ENCODE results near the gene PPP2CA.

The PPP2CA gene

DNA sequence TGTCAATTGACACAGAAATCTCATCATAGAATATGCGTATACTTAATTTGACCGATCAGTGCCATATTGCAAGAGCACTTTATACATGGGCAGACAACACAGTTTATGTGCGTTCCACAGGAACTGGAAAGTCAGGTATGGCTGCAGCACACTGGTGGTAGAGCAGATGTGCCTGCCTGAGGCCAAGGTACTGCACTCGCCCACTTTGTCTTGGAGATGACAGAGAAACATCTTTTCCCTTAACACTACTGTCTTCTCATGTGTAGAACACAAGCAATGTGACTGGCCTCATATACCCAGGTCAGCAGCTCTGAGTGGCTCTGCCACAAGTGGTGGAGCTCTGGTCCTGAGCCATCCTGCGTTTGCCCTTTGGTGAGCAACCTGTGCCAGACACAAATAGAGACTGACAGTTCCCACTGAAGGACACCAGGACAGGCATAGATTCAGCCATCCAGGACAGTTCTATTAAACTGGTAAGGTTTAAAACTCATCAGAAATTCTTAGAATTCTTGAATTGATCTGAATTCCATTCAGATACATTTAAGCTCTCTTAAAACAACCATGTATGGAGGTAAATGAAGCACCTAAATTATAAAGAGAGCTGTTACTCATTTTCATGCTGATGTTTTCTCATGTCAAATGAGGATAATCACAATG, 21.0 kb upstream of the PPP2CA start:
- TF ChIP-seq, protein P1, sequence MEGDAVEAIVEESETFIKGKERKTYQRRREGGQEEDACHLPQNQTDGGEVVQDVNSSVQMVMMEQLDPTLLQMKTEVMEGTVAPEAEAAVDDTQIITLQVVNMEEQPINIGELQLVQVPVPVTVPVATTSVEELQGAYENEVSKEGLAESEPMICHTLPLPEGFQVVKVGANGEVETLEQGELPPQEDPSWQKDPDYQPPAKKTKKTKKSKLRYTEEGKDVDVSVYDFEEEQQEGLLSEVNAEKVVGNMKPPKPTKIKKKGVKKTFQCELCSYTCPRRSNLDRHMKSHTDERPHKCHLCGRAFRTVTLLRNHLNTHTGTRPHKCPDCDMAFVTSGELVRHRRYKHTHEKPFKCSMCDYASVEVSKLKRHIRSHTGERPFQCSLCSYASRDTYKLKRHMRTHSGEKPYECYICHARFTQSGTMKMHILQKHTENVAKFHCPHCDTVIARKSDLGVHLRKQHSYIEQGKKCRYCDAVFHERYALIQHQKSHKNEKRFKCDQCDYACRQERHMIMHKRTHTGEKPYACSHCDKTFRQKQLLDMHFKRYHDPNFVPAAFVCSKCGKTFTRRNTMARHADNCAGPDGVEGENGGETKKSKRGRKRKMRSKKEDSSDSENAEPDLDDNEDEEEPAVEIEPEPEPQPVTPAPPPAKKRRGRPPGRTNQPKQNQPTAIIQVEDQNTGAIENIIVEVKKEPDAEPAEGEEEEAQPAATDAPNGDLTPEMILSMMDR (IDR thresholded peaks at IDR 0.05; ENCODE audit: low read depth, low read length), result no peak
- TF ChIP-seq, protein P2, sequence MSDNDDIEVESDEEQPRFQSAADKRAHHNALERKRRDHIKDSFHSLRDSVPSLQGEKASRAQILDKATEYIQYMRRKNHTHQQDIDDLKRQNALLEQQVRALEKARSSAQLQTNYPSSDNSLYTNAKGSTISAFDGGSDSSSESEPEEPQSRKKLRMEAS (IDR thresholded peaks at IDR 0.05; ENCODE audit: low read depth, low read length), result no peak
- no peak for TF ChIP-seq MYC (IDR thresholded peaks at IDR 0.05; ENCODE audit: low read depth, low read length)
- TF ChIP-seq POLR2A (IDR thresholded peaks at IDR 0.05; ENCODE audit: extremely low read depth, insufficient read length), result no peak
- H3K4me3 ChIP-seq (ENCODE audit: low read depth, low read length), result no peak overlapping the region
- no peak for DNase-seq (ENCODE audit: low read depth)

DNA sequence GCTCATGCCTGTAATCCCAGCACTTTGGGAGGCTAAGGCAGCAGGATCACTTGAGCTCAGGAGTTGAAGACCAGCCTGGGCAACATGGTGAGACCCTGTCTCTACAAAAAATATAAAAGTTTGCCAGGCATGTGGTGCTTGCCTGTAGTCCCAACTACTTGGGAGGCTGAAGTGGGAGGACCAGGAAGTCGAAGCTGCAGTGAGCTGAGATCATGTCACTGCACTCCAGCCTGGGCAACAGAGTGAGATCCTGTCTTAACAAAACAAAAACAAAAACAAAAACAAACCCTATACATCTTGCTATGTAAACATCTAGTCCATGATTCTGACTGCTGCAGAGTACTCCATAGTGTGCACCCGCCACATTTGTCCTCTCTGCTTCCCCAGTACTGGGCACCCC, 19.8 kb upstream of the PPP2CA start:
- no peak overlapping the region for H3K4me3 ChIP-seq (ENCODE audit: low read depth, low read length)
- TF ChIP-seq, protein P1 (IDR thresholded peaks at IDR 0.05; ENCODE audit: low read depth, low read length), result no peak
- TF ChIP-seq MYC (IDR thresholded peaks at IDR 0.05; ENCODE audit: low read depth, low read length) (no peak), POLR2A (IDR thresholded peaks at IDR 0.05; ENCODE audit: extremely low read depth, insufficient read length) (no peak)
- TF ChIP-seq, protein P2 (IDR thresholded peaks at IDR 0.05; ENCODE audit: low read depth, low read length), result no peak
- no peak for DNase-seq (ENCODE audit: low read depth)

DNA sequence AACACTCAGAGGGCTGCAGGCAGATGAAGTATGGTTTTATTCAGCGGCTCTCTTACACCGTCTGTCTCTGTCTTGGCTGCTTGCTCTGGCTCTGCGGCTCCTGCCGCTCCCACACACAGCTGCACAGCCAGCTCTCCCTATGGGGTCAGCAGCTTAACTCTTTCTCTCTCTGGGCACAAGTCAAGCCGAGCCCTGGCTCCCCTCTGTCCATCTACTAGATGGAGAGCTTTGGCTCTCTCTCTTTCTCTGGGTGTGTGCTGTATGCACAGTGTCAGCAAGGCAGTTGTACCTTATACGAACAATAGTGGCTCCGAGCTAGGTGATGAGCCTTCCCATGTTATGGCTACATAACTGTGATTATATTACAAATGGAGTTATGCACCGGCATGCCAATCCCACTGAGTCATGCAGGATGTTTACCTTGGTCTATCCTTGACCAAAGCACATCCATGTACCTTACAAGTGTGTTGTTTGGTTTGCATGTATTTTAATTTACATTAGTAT, 19.3 kb upstream of the PPP2CA start:
- no peak for TF ChIP-seq POLR2A (IDR thresholded peaks at IDR 0.05; ENCODE audit: extremely low read depth, insufficient read length)
- no peak for TF ChIP-seq MYC (IDR thresholded peaks at IDR 0.05; ENCODE audit: low read depth, low read length)
- TF ChIP-seq, protein P1 (IDR thresholded peaks at IDR 0.05; ENCODE audit: low read depth, low read length), result no peak
- TF ChIP-seq, protein P2 (IDR thresholded peaks at IDR 0.05; ENCODE audit: low read depth, low read length), result no peak
- no peak overlapping the region for H3K4me3 ChIP-seq (ENCODE audit: low read depth, low read length)
- DNase-seq (ENCODE audit: low read depth), result peak; percentile 58

DNA sequence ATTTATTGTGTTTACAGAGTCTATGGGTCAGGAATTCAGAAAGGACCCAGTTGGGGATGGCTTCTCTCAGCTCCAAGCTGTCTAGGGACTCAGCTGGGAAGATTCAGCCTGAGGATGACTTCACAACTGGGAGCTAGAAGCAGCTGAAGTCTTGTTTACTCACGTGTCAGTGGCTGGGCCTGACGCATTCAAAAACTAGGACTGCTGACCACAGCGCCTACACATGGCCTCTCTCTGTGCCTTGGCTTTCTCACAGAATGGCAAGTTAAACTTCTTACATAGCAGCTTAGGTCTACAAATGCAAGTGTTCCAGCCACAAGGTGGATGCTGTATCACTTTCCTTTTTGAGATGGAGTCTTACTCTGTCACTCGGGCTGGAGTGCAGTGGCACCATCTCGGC, 16.3 kb upstream of the PPP2CA start:
- TF ChIP-seq MYC (IDR thresholded peaks at IDR 0.05; ENCODE audit: low read depth, low read length), result no peak
- no peak overlapping the region for H3K4me3 ChIP-seq (ENCODE audit: low read depth, low read length)
- no peak for DNase-seq (ENCODE audit: low read depth)

DNA sequence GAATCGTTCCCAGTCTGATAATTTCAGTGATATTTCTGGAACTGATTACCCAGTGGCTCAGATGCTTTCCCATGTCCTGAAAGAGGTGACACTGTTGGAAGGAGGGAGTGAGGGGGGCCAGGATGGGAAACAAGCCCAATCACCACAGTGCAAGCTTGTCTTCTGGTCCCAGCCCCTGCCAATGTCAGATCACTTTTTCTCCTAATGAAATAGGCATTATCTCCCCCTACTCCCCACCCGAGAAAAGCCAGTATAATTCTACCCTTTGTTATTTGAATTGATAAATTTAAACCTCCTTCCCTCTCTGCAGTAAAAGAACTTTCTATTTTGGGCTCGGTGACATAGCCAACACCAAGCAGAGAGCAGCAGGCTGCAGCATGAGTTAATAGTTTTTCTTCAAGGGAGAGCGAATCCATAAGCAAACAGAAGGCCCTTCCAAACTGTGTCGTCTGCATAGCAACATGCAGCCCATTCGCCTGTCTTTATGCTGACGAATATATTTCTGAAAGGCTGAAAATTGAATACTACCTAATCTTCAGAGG, 14.6 kb upstream of the PPP2CA start:
- no peak for TF ChIP-seq POLR2A (IDR thresholded peaks at IDR 0.05; ENCODE audit: extremely low read depth, insufficient read length)
- TF ChIP-seq, protein P1 (IDR thresholded peaks at IDR 0.05; ENCODE audit: low read depth, low read length), result no peak
- H3K4me3 ChIP-seq (ENCODE audit: low read depth, low read length), result no peak overlapping the region
- DNase-seq (ENCODE audit: low read depth), result no peak

DNA sequence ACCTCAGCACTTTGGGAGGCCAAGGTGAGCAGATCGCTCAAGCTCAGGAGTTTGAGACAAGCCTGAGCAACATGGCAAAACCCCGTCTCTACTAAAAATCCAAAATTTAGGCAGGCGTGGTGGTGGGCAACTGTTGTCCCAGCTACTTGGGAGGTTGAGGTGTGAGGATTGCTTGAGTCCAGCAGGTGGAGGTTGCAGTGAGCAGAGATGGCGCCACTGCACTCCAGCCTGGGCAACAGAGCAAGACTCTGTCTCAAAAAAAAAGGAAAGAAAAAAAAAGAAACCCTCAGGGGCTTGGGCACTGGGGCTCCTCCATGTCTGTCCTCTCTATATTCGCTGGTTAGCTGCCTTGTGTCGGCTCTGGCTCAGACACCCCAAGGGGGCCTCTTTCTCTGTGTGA, 10.9 kb upstream of the PPP2CA start:
- H3K4me3 ChIP-seq (ENCODE audit: low read depth, low read length), result no peak overlapping the region
- no peak for TF ChIP-seq POLR2A (IDR thresholded peaks at IDR 0.05; ENCODE audit: extremely low read depth, insufficient read length)
- DNase-seq (ENCODE audit: low read depth), result no peak

DNA sequence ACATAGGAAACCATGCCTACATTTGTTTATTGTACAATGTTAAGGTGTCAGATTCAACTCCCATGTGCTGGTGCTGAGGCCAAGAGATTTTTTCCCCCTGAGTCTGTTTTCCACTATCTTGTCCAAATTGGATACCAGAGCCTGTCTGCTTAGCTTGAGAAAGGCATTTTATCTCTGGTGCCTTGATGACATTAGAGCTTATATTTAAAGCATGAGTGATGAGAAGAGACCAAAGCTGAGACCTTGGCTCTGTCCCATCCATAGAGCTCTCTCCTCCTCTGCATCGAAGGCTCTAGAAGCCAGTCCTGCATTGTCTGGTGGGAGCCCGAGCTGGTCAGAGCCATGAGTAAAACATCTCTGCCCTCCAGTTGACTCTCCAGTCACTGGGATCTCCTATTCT, 10.4 kb upstream of the PPP2CA start:
- TF ChIP-seq MYC (IDR thresholded peaks at IDR 0.05; ENCODE audit: low read depth, low read length), result no peak
- TF ChIP-seq, protein P2 (IDR thresholded peaks at IDR 0.05; ENCODE audit: low read depth, low read length), result no peak
- TF ChIP-seq, protein P1 (IDR thresholded peaks at IDR 0.05; ENCODE audit: low read depth, low read length), result no peak
- no peak for TF ChIP-seq POLR2A (IDR thresholded peaks at IDR 0.05; ENCODE audit: extremely low read depth, insufficient read length)
- no peak overlapping the region for H3K4me3 ChIP-seq (ENCODE audit: low read depth, low read length)
- DNase-seq (ENCODE audit: low read depth), result no peak
